ENCODE data around the gene LIPC. TPM values are rescaled to one million over a fixed set of nuclear protein-coding genes. Genes with fewer than 3 reads are reported as not detected.

The LIPC gene
- total RNA-seq, 3 donors from 2014 or later (not counting 1 experiment from before 2014, with no cell fraction given): 5.3 to 7.1 (median 5.3) TPM

DNA sequence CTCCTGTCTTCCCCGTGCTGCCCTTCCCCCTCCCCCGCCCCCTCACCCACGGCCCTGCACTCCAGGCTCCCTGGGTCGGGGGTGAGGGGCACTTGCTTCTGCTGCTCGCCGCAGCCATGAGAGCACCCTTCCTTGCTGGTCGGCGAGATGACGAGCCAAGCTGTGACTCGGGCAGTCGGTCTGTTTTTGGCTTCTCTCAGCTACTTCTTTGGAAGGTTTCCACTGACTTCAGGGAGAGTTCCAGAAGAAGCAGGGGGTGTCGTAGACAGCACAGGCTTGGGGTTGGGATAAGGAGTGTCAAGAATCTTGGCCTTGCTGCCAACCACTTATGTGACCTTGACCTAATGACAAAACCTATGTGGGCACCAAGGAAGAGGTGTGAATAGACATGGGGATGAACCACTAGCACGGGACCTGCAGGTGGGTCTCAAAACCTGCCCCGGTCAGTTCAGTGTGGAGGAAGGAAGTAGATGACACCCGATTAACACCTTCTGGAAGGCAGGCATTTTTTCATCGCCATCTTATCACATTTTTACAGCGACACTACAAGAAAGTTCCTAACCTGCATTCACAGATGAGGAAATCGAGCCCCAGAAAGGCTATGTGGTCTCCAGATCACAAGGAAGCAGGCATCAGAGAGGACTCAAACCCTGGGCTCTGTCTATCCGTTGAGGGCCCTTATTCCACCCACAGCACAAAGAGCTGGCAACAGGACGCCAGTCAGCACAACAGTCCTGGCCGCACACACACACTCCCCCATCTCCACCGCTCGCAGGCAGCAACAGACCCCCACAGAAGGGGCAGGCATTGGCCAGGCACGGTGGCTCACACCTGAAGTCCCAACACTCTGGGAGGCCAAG lies 120.9 kb downstream of the LIPC start:
- Histone ChIP-seq H3K36me3 (ENCODE audit: control insufficient read depth, insufficient read depth, low read length) (no peaks in the 10 kb centered on the region), H3K4me1 (ENCODE audit: control insufficient read depth, insufficient read depth, low read length) (peaks cover 36% of the 10 kb centered on the region), H3K27me3 (ENCODE audit: control insufficient read depth, insufficient read depth, low read length) (no peaks in the 10 kb centered on the region), H3K27ac (ENCODE audit: low read length) (no peak overlapping the region), H3K4me3 (ENCODE audit: low read length) (no peak overlapping the region), H3K9me3 (ENCODE audit: control insufficient read depth, insufficient read depth, low read length) (no peaks in the 10 kb centered on the region)
- 86% methylated on average over 24 of the region's 24 CpGs for WGBS (ENCODE audit: insufficient coverage)
- DNase-seq (no peak), ATAC-seq (no peak)
- H3K4me3 Mint-ChIP-seq: peak overlapping the region; percentile 50
- no peaks in the 10 kb centered on the region for H3K9me3 Mint-ChIP-seq
- H3K27ac Mint-ChIP-seq: peak overlapping the region; percentile 34 to 41
- TF ChIP-seq, protein P1, sequence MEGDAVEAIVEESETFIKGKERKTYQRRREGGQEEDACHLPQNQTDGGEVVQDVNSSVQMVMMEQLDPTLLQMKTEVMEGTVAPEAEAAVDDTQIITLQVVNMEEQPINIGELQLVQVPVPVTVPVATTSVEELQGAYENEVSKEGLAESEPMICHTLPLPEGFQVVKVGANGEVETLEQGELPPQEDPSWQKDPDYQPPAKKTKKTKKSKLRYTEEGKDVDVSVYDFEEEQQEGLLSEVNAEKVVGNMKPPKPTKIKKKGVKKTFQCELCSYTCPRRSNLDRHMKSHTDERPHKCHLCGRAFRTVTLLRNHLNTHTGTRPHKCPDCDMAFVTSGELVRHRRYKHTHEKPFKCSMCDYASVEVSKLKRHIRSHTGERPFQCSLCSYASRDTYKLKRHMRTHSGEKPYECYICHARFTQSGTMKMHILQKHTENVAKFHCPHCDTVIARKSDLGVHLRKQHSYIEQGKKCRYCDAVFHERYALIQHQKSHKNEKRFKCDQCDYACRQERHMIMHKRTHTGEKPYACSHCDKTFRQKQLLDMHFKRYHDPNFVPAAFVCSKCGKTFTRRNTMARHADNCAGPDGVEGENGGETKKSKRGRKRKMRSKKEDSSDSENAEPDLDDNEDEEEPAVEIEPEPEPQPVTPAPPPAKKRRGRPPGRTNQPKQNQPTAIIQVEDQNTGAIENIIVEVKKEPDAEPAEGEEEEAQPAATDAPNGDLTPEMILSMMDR (IDR thresholded peaks at IDR 0.05): no peak
- peaks cover 44 to 59% of the 10 kb centered on the region in 2 donors for H3K4me1 Mint-ChIP-seq
- intact Hi-C loops (cut with micrococcal nuclease): loop anchor here (5.0 to 10.0 kb wide), 2 partner anchors 60 to 78 kb away; no protein-coding TSS in a partner anchor
- H3K27me3 Mint-ChIP-seq (ENCODE audit: low read depth in 2 of 2): peaks cover 10 to 15% of the 10 kb centered on the region in 2 donors
- no peaks in the 10 kb centered on the region for H3K36me3 Mint-ChIP-seq

DNA sequence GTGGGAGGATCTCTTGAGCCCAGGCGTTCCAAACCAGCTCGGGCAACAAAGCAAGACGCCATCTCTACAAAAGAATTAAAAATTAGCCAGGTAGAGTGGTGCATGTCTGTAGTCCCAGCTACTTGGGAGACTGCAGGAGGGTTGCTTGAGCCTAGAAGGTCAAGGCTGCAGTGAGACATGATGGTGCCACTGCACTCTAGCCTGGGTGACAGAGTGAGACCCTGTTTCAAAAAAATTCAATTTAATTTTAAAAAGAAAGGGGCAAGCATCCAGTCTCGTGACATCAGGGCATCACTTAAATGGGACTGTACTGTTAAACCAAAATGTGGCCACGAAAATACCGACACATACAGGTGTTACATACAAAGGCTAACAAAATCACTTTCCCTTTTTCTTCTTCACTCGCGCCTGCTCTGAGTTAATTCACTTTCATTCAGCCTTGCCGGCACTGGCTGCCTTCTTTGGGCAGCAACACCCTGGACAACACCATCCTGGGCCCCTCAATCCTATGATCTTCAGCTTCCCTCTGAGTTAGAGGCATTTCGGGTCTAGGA lies 121.7 kb downstream of the LIPC start:
- H3K4me3 Mint-ChIP-seq: peak overlapping the region; percentile 67
- H3K36me3 ChIP-seq (ENCODE audit: control insufficient read depth, insufficient read depth, low read length): no peaks in the 10 kb centered on the region
- H3K27ac Mint-ChIP-seq: peak overlapping the region; percentile 34 to 41
- peak; percentile 55 to 83 (median 59) for ATAC-seq
- 54% methylated on average over 10 of the region's 10 CpGs for WGBS (ENCODE audit: insufficient coverage)
- intact Hi-C loops (cut with micrococcal nuclease): loop anchor here (5.0 to 10.0 kb wide), 2 partner anchors 59 to 79 kb away; no protein-coding TSS in a partner anchor
- no peaks in the 10 kb centered on the region for H3K36me3 Mint-ChIP-seq
- peaks cover 36% of the 10 kb centered on the region for H3K4me1 ChIP-seq (ENCODE audit: control insufficient read depth, insufficient read depth, low read length)
- TF ChIP-seq, protein P1 (IDR thresholded peaks at IDR 0.05): no peak
- H3K27me3 ChIP-seq (ENCODE audit: control insufficient read depth, insufficient read depth, low read length): no peaks in the 10 kb centered on the region
- DNase-seq: no peak
- H3K4me1 Mint-ChIP-seq: peaks cover 44 to 54% of the 10 kb centered on the region in 2 donors
- H3K9me3 Mint-ChIP-seq: no peaks in the 10 kb centered on the region
- H3K4me3 ChIP-seq (ENCODE audit: low read length): no peak overlapping the region
- no peak overlapping the region for H3K27ac ChIP-seq (ENCODE audit: low read length)
- peaks cover 10 to 15% of the 10 kb centered on the region in 2 donors for H3K27me3 Mint-ChIP-seq (ENCODE audit: low read depth in 2 of 2)
- no peaks in the 10 kb centered on the region for H3K9me3 ChIP-seq (ENCODE audit: control insufficient read depth, insufficient read depth, low read length)

DNA sequence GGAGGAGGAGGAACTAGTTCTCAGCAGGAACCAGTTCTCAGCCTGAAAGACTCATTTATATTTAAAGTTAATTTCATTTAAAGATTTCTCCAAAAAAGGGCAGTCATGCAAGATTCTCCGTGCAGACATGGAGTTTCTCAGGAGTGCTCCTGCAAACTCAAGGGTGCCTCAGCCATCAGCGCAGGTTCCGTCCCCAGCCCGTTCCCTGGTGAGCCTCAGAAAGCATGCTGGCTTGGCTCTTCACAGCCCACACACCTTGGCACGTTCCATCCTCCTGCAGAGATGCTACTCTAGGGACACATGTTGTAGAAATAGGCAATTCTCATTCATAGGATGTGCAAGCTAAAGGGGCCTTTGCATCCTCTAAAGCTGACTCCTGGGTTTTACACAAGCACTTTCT lies 123.0 kb downstream of the LIPC start:
- WGBS (ENCODE audit: insufficient coverage): 94% methylated on average over 5 of the region's 5 CpGs
- Histone ChIP-seq H3K9me3 (ENCODE audit: control insufficient read depth, insufficient read depth, low read length) (no peaks in the 10 kb centered on the region), H3K36me3 (ENCODE audit: control insufficient read depth, insufficient read depth, low read length) (no peaks in the 10 kb centered on the region), H3K27ac (ENCODE audit: low read length) (no peak overlapping the region), H3K4me1 (ENCODE audit: control insufficient read depth, insufficient read depth, low read length) (peaks cover 36% of the 10 kb centered on the region), H3K27me3 (ENCODE audit: control insufficient read depth, insufficient read depth, low read length) (no peaks in the 10 kb centered on the region), H3K4me3 (ENCODE audit: low read length) (no peak overlapping the region)
- ATAC-seq (no peak), DNase-seq (no peak)
- Mint-ChIP-seq H3K4me3 (no peak overlapping the region), H3K36me3 (no peaks in the 10 kb centered on the region), H3K27ac (no peak overlapping the region), H3K9me3 (no peaks in the 10 kb centered on the region), H3K4me1 (peaks cover 44 to 54% of the 10 kb centered on the region in 2 donors), H3K27me3 (ENCODE audit: low read depth in 2 of 2) (peaks cover 10 to 15% of the 10 kb centered on the region in 2 donors)
- intact Hi-C loops (cut with micrococcal nuclease): loop anchor here (5.0 to 10.0 kb wide), 2 partner anchors 58 to 80 kb away; no protein-coding TSS in a partner anchor
- TF ChIP-seq, protein P1 (IDR thresholded peaks at IDR 0.05): no peak
